Measurements from ENCODE around the gene SATB2.

Gene SATB2

GRCh38 chr2:199261936-199262335, 195.8 kb downstream of the SATB2 start:
- H3K9me3 ChIP-seq (replicated peaks in 1 of 2; ENCODE audit: control insufficient read depth in 2 of 2, insufficient read depth in 1 of 2, low read depth in 1 of 2, low read length in 2 of 2) = peaks cover 5 to 7% of the 10 kb centered on the region in 2 donors
- no peak overlapping the region for H2BK15ac ChIP-seq (ENCODE audit: low read length)
- no peak overlapping the region for H3K18ac ChIP-seq (ENCODE audit: low read length)
- no peak overlapping the region for H2AK5ac ChIP-seq (ENCODE audit: low read depth, low read length)
- no peak overlapping the region for H2AFZ ChIP-seq (ENCODE audit: low read length)
- H3K4me2 ChIP-seq (ENCODE audit: insufficient read depth, low read length, poor library complexity, severe bottlenecking) = no peak overlapping the region
- H2BK12ac ChIP-seq (ENCODE audit: low read length) = no peak overlapping the region
- H2BK120ac ChIP-seq (ENCODE audit: low read depth, low read length) = no peak overlapping the region
- no peak overlapping the region for H3K9ac ChIP-seq (ENCODE audit: low read depth, low read length, poor library complexity)
- H3K4me1 ChIP-seq (ENCODE audit: control insufficient read depth in 2 of 2, insufficient read depth in 1 of 2, low read depth in 1 of 2, low read length in 2 of 2) = peaks cover 0 to 6% of the 10 kb centered on the region in 2 donors
- no peak overlapping the region for H3K23ac ChIP-seq (ENCODE audit: low read depth, low read length, poor library complexity)
- H2BK5ac ChIP-seq (ENCODE audit: low read length) = no peak overlapping the region
- no peaks in the 10 kb centered on the region for H3K79me1 ChIP-seq (ENCODE audit: low read depth, low read length)
- no peak overlapping the region for H3K4me3 ChIP-seq (ENCODE audit: low read length in 2 of 2)
- DNase-seq (ENCODE audit: low spot score) = no peak
- H3K14ac ChIP-seq (ENCODE audit: low read length) = no peak overlapping the region
- H4K91ac ChIP-seq (ENCODE audit: low read depth, low read length, poor library complexity) = no peak overlapping the region
- no peak overlapping the region for H3K4ac ChIP-seq (ENCODE audit: low read length)
- H3K36me3 ChIP-seq (replicated peaks in 1 of 2; ENCODE audit: control insufficient read depth in 2 of 2, insufficient read depth in 2 of 2, low read length in 2 of 2) = no peaks in the 10 kb centered on the region
- no peak overlapping the region for H4K8ac ChIP-seq (ENCODE audit: low read depth, low read length)
- no peak overlapping the region for H3K27ac ChIP-seq (replicated peaks; ENCODE audit: low read length)
- no peaks in the 10 kb centered on the region for H3K27me3 ChIP-seq (ENCODE audit: control insufficient read depth in 3 of 3, insufficient read depth in 3 of 3, low read depth in 1 of 3, low read length in 3 of 3)

DNA sequence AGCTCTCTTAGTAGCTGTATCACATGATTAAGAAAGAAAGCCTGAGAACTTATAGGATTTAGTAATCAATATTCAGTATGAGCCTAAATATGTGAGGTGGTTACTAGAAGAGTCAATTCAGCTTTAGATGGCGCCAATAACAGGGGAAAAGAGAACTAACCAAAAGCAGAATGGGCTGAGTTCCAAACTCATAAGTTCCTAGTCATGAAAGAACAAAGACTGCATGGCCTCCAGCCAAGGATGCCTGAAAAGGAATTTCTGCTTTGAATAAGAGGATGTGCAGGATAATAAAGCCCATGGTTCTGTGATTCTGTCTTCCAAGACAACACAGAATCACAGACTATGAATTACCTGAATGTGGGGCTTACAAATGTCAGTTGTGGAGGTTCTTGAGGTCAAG, 196.5 kb downstream of the SATB2 start:
- no peak overlapping the region for H2BK5ac ChIP-seq (ENCODE audit: low read length)
- H2BK12ac ChIP-seq (ENCODE audit: low read length) = no peak overlapping the region
- no peak overlapping the region for H2BK120ac ChIP-seq (ENCODE audit: low read depth, low read length)
- H3K27ac ChIP-seq (replicated peaks; ENCODE audit: low read length) = no peak overlapping the region
- H4K91ac ChIP-seq (ENCODE audit: low read depth, low read length, poor library complexity) = no peak overlapping the region
- peaks cover 5 to 7% of the 10 kb centered on the region in 2 donors for H3K9me3 ChIP-seq (replicated peaks in 1 of 2; ENCODE audit: control insufficient read depth in 2 of 2, insufficient read depth in 1 of 2, low read depth in 1 of 2, low read length in 2 of 2)
- H3K4me3 ChIP-seq (ENCODE audit: low read length in 2 of 2) = no peak overlapping the region
- H2AFZ ChIP-seq (ENCODE audit: low read length) = no peak overlapping the region
- H3K18ac ChIP-seq (ENCODE audit: low read length) = no peak overlapping the region
- no peak overlapping the region for H4K8ac ChIP-seq (ENCODE audit: low read depth, low read length)
- peaks cover 0 to 6% of the 10 kb centered on the region in 2 donors for H3K4me1 ChIP-seq (ENCODE audit: control insufficient read depth in 2 of 2, insufficient read depth in 1 of 2, low read depth in 1 of 2, low read length in 2 of 2)
- H2BK15ac ChIP-seq (ENCODE audit: low read length) = no peak overlapping the region
- no peaks in the 10 kb centered on the region for H3K27me3 ChIP-seq (ENCODE audit: control insufficient read depth in 3 of 3, insufficient read depth in 3 of 3, low read depth in 1 of 3, low read length in 3 of 3)
- H3K14ac ChIP-seq (ENCODE audit: low read length) = no peak overlapping the region
- no peak overlapping the region for H3K4ac ChIP-seq (ENCODE audit: low read length)
- H3K36me3 ChIP-seq (replicated peaks in 1 of 2; ENCODE audit: control insufficient read depth in 2 of 2, insufficient read depth in 2 of 2, low read length in 2 of 2) = no peaks in the 10 kb centered on the region
- no peak overlapping the region for H2AK5ac ChIP-seq (ENCODE audit: low read depth, low read length)
- WGBS, 2 donors (ENCODE audit: extremely low coverage in 2 of 2, insufficient read length in 2 of 2, insufficient replicate concordance in 1 of 2) = no CpG with 5 or more reads among the region's 1 CpG
- no peaks in the 10 kb centered on the region for H3K79me1 ChIP-seq (ENCODE audit: low read depth, low read length)
- DNase-seq (ENCODE audit: low spot score) = no peak
- H3K4me2 ChIP-seq (ENCODE audit: insufficient read depth, low read length, poor library complexity, severe bottlenecking) = no peak overlapping the region
- no peak overlapping the region for H3K23ac ChIP-seq (ENCODE audit: low read depth, low read length, poor library complexity)
- H3K9ac ChIP-seq (ENCODE audit: low read depth, low read length, poor library complexity) = no peak overlapping the region

DNA sequence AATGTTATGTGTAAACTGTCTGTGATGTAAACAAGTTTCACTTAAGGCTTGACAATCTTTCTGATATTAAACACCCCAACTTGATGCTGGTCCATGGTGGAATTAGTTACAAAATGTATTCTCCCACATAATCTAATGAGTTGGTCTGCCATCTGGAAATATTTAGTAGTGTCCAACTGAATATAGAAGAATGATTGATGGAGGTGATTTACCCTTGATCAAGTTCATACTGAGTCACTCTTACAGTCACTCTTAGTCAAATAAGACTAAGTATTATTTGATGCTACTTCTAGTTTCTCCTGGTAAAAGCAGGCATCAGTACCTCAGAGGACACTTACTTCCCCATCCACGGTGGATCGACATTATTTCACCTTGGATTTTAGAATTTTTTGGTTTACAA, 198.1 kb downstream of the SATB2 start:
- no peak overlapping the region for H4K91ac ChIP-seq (ENCODE audit: low read depth, low read length, poor library complexity)
- no peak overlapping the region for H2AK5ac ChIP-seq (ENCODE audit: low read depth, low read length)
- no peak overlapping the region for H2BK5ac ChIP-seq (ENCODE audit: low read length)
- H3K4me2 ChIP-seq (ENCODE audit: insufficient read depth, low read length, poor library complexity, severe bottlenecking) = no peak overlapping the region
- no peaks in the 10 kb centered on the region for H3K79me1 ChIP-seq (ENCODE audit: low read depth, low read length)
- no peak overlapping the region for H2AFZ ChIP-seq (ENCODE audit: low read length)
- H2BK15ac ChIP-seq (ENCODE audit: low read length) = no peak overlapping the region
- no peak overlapping the region for H2BK12ac ChIP-seq (ENCODE audit: low read length)
- no peak overlapping the region for H4K8ac ChIP-seq (ENCODE audit: low read depth, low read length)
- H3K4me3 ChIP-seq (ENCODE audit: low read length in 2 of 2) = no peak overlapping the region
- H3K9me3 ChIP-seq (replicated peaks in 1 of 2; ENCODE audit: control insufficient read depth in 2 of 2, insufficient read depth in 1 of 2, low read depth in 1 of 2, low read length in 2 of 2) = peaks cover 3 to 7% of the 10 kb centered on the region in 2 donors
- no peak for DNase-seq (ENCODE audit: low spot score)
- H3K4ac ChIP-seq (ENCODE audit: low read length) = no peak overlapping the region
- H3K23ac ChIP-seq (ENCODE audit: low read depth, low read length, poor library complexity) = no peak overlapping the region
- no peaks in the 10 kb centered on the region for H3K36me3 ChIP-seq (replicated peaks in 1 of 2; ENCODE audit: control insufficient read depth in 2 of 2, insufficient read depth in 2 of 2, low read length in 2 of 2)
- no peak overlapping the region for H3K27ac ChIP-seq (replicated peaks; ENCODE audit: low read length)
- H3K9ac ChIP-seq (ENCODE audit: low read depth, low read length, poor library complexity) = no peak overlapping the region
- H3K18ac ChIP-seq (ENCODE audit: low read length) = no peak overlapping the region
- no peak overlapping the region for H2BK120ac ChIP-seq (ENCODE audit: low read depth, low read length)
- no peak overlapping the region for H3K14ac ChIP-seq (ENCODE audit: low read length)
- no CpG with 5 or more reads among the region's 2 CpGs for WGBS, 2 donors (ENCODE audit: extremely low coverage in 2 of 2, insufficient read length in 2 of 2, insufficient replicate concordance in 1 of 2)
- H3K4me1 ChIP-seq (ENCODE audit: control insufficient read depth in 2 of 2, insufficient read depth in 1 of 2, low read depth in 1 of 2, low read length in 2 of 2) = peaks cover 0 to 6% of the 10 kb centered on the region in 2 donors
- H3K27me3 ChIP-seq (ENCODE audit: control insufficient read depth in 3 of 3, insufficient read depth in 3 of 3, low read depth in 1 of 3, low read length in 3 of 3) = no peaks in the 10 kb centered on the region

- Histone ChIP-seq H3K14ac (ENCODE audit: low read length) (no peak overlapping the region), H3K23ac (ENCODE audit: low read depth, low read length, poor library complexity) (no peak overlapping the region), H2BK120ac (ENCODE audit: low read depth, low read length) (no peak overlapping the region), H3K27ac (replicated peaks; ENCODE audit: low read length) (no peak overlapping the region), H3K4me3 (ENCODE audit: low read length in 2 of 2) (no peak overlapping the region), H2AK5ac (ENCODE audit: low read depth, low read length) (no peak overlapping the region), H3K36me3 (replicated peaks in 1 of 2; ENCODE audit: control insufficient read depth in 2 of 2, insufficient read depth in 2 of 2, low read length in 2 of 2) (no peaks in the 10 kb centered on the region), H2BK5ac (ENCODE audit: low read length) (no peak overlapping the region), H3K27me3 (ENCODE audit: control insufficient read depth in 3 of 3, insufficient read depth in 3 of 3, low read depth in 1 of 3, low read length in 3 of 3) (no peaks in the 10 kb centered on the region), H3K4me2 (ENCODE audit: insufficient read depth, low read length, poor library complexity, severe bottlenecking) (no peak overlapping the region), H3K18ac (ENCODE audit: low read length) (no peak overlapping the region), H2BK15ac (ENCODE audit: low read length) (no peak overlapping the region), H3K4ac (ENCODE audit: low read length) (no peak overlapping the region), H3K4me1 (ENCODE audit: control insufficient read depth in 2 of 2, insufficient read depth in 1 of 2, low read depth in 1 of 2, low read length in 2 of 2) (peaks cover 0 to 6% of the 10 kb centered on the region in 2 donors), H2AFZ (ENCODE audit: low read length) (no peak overlapping the region), H4K8ac (ENCODE audit: low read depth, low read length) (no peak overlapping the region), H3K9me3 (replicated peaks in 1 of 2; ENCODE audit: control insufficient read depth in 2 of 2, insufficient read depth in 1 of 2, low read depth in 1 of 2, low read length in 2 of 2) (no peaks in the 10 kb centered on the region), H2BK12ac (ENCODE audit: low read length) (no peak overlapping the region), H4K91ac (ENCODE audit: low read depth, low read length, poor library complexity) (no peak overlapping the region), H3K9ac (ENCODE audit: low read depth, low read length, poor library complexity) (no peak overlapping the region), H3K79me1 (ENCODE audit: low read depth, low read length) (no peaks in the 10 kb centered on the region)
- DNase-seq (ENCODE audit: low spot score) = no peak
Measured at GRCh38 chr2:199258291-199258690, 199.4 kb downstream of the SATB2 start.
